ENCODE results near the gene PI4KA.
A peak's percentile ranks its signal among the peaks of the same experiment; 100 is the strongest.
"Not testable (repeated sequence)": the region's sequence is repeated elsewhere in the genome, so short reads cannot be mapped to it uniquely, and the experiment has no call there.

The PI4KA gene

DNA sequence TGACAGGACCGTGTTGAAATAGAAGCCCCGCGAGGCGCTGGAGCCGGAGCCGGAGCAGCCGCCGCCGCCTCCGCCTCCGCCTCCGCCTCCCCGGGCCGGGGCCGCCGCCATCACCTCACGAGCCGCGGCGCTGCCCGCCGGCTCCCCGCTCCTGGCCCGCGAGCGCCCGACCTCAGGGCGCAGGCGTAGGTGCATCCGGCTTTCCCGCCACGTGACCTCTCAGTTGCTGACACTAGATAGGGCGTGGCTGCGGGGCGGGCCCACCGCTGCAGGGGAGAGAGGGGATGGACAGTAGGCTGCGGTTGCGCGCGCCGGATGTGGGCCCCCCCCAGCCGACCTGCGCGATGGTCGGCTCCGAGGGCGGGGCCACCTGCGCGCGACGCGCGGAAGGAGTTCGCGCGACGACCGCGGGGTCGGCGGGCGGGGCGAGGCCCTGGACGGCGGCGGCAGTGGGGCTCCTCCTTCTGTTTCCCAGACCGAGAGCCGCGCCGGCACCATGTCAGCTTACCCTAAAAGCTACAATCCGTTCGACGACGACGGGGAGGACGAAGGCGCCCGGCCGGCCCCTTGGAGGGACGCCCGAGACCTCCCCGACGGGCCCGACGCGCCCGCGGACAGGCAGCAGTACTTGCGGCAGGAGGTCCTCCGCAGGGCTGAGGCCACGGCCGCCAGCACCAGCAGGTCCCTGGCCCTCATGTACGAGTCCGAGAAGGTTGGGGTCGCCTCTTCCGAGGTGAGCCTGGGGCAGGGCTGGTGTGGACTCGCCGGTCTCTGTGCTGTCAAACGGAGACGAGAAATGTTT, at the start of gene PI4KA, which contains the start of gene SNAP29:
Gene PI4KA (minus strand): TSS at position 197 of the 802 bp plus-strand sequence. CDS start 86 bp downstream, at position 111.
Gene SNAP29 (plus strand): TSS at position 393 of the 802 bp plus-strand sequence. CDS start 104 bp downstream, at position 497.
- Histone ChIP-seq H3K9me3 (ENCODE audit: control insufficient read depth, insufficient read depth, low read length) (no peaks in the 10 kb centered on the region), H3K9ac (ENCODE audit: low read depth, low read length) (peak within 1 kb of the TSS; percentile 97), H3K36me3 (ENCODE audit: insufficient read depth, low read length) (no peaks in the 10 kb centered on the region), H3K4me1 (ENCODE audit: insufficient read depth, low read length) (peaks cover 8% of the 10 kb centered on the region; the same call in 1 of the 2 replicates)

DNA sequence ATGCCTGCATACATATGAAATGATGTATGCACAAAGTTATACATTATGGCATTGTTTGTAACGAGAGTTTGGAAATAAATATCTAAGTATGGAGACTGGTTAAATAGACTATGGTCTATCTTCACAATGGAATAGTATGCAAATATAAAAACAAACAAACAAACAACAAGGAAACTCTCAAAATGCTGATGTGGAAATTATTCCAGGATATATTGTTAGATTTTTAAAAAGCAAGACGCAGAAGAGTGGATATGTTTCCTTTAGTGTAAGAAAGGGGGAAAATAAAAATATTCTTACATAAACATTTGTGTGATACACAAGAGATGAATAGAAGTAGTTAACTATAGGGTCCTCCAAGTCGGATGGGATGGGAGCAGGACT, 47.8 kb upstream of the PI4KA start:
- Histone ChIP-seq H3K36me3 (ENCODE audit: insufficient read depth, low read length) (no peaks in the 10 kb centered on the region), H3K9ac (ENCODE audit: low read depth, low read length) (no peak overlapping the region), H3K9me3 (ENCODE audit: control insufficient read depth, insufficient read depth, low read length) (no peaks in the 10 kb centered on the region), H3K4me1 (ENCODE audit: insufficient read depth, low read length) (no peaks in the 10 kb centered on the region)

DNA sequence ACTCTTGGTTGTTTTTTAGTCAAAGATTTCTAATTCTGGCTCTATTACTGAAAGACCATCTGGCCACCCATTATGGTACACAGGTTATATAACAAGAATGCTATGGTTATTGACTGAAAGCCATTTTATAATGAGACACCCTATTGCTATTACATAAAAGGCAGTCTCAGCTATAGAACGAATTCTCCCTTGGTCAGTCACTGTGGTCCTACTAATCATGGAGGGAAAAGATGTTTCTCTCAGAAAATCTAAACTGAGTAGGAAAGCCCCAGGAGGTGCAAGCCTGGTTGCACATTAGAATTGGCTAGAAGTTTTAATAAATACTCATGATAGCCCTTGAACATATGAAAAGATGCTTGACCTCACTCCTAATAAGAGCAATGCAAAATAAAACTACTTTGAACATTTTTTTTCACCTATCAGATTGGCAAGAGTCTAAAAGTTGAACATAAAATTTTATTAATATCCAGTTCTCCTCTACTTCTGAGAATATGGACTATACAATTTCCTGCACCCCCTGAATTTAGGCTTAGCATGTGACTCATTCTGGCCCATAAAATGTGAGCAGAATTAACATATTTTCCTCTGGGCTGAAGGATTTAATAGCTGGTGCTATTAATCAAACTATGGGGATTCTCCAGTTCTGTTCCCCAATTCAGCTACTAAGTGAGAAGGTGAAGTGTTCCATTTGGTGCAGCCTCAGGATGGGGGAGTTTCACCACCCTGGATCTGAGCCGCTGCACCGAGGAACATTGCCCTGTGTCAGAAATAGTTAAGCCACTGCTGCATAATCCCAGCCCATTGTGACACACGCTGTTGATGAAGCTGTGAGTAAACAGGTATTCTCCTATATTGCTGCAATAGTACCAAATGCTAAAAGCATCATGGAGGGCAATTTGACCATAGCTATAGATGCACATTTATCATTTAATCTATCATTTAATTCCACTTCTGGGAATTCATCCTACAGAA, 47.1 kb upstream of the PI4KA start:
- H3K9me3 ChIP-seq (ENCODE audit: control insufficient read depth, insufficient read depth, low read length): no peaks in the 10 kb centered on the region
- no peaks in the 10 kb centered on the region for H3K36me3 ChIP-seq (ENCODE audit: insufficient read depth, low read length)

DNA sequence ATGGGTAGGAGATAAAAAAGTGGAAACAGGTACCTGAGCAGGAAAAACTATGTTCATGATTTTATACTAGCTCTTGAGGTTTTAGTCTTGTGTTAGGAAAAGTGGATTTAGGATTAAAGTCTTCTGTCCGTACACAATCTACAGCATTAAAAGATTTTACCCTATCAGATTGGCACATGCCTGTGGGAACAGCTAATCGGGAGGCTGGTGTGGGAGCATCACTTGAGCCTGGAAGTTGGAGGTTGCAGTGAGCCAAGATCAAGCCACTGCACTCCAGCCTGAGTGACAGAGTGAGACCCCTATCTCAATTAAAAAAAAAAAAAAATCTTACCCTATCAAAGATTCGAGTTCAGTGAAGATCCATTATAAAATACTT, 46.4 kb upstream of the PI4KA start:
- no peak overlapping the region for H3K9ac ChIP-seq (ENCODE audit: low read depth, low read length)
- H3K36me3 ChIP-seq (ENCODE audit: insufficient read depth, low read length): no peaks in the 10 kb centered on the region
- H3K4me1 ChIP-seq (ENCODE audit: insufficient read depth, low read length): no peaks in the 10 kb centered on the region
- no peaks in the 10 kb centered on the region for H3K9me3 ChIP-seq (ENCODE audit: control insufficient read depth, insufficient read depth, low read length)

More for the DNA sequence above, 47.1 kb upstream of the PI4KA start:
- no peaks in the 10 kb centered on the region for H3K4me1 ChIP-seq (ENCODE audit: insufficient read depth, low read length)
- H3K9ac ChIP-seq (ENCODE audit: low read depth, low read length): no peak overlapping the region

DNA sequence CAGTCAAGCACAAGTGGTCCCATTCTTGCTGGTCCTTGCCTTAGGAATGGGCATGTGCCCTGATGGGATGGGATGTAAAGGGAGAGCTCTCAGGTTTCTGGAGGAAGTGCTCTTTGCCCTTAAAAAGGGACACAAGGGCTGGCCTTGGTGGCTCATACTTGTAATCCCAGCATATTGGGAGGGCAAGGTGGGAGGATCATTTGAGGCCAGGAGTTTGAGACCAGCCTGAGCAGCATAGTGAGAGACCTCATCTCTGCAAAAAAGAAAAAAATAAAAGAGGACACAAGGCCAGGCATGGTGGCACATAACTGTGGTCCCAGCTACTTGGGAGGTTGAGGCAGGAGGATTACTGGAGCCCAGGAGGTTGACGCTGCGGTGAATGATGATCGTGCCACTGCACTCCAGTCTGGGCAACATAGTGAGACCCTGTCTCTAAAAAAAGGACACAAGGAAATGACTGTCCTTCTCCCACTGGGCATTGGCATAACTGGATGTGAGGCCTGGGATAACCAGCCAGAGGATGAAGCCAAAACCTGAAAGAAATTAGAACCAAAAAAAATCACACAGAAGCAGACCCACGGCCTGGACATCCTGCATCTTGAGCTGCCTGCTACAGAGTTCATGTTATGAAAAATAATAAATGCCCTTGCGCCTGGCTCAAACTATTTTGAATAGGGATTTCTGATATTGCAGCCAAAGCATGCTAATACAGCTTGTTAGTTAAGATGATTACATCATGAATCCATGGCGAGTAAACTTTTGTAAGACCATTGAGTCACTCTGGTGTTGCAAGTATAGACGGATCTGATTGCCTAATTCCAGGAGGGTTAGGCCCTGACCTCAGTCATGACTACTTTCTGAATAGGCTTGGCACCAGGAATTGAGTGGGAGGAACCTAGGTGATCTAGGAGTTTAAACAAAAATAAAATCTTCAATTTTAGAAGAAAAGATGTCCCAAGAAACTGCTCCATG, 45.7 kb upstream of the PI4KA start:
- H3K9ac ChIP-seq (ENCODE audit: low read depth, low read length): no peak overlapping the region
- H3K4me1 ChIP-seq (ENCODE audit: insufficient read depth, low read length): no peaks in the 10 kb centered on the region
- H3K9me3 ChIP-seq (ENCODE audit: control insufficient read depth, insufficient read depth, low read length): no peaks in the 10 kb centered on the region
- H3K36me3 ChIP-seq (ENCODE audit: insufficient read depth, low read length): no peaks in the 10 kb centered on the region

DNA sequence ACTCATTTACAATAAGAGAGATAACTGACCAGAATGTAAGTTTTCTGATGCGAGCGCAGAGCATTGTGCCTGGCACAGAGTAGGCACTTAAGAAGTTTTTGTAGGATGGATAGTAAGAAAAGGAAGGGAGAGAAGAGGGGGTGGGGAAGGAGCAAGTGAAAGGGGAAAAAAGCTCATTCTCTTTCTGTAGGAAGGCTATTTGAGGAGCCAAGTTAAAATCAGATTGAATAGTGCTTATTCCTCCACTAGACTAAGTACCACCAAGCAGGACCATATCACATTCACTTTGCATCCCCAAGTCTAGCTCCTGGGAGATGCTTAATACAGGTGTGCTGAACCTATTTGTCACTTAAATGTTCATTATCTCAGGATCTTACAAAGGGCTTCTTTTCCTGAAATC, 44.5 kb upstream of the PI4KA start:
- no peaks in the 10 kb centered on the region for H3K4me1 ChIP-seq (ENCODE audit: insufficient read depth, low read length)
- no peaks in the 10 kb centered on the region for H3K9me3 ChIP-seq (ENCODE audit: control insufficient read depth, insufficient read depth, low read length)
- H3K9ac ChIP-seq (ENCODE audit: low read depth, low read length): no peak overlapping the region
- no peaks in the 10 kb centered on the region for H3K36me3 ChIP-seq (ENCODE audit: insufficient read depth, low read length)

DNA sequence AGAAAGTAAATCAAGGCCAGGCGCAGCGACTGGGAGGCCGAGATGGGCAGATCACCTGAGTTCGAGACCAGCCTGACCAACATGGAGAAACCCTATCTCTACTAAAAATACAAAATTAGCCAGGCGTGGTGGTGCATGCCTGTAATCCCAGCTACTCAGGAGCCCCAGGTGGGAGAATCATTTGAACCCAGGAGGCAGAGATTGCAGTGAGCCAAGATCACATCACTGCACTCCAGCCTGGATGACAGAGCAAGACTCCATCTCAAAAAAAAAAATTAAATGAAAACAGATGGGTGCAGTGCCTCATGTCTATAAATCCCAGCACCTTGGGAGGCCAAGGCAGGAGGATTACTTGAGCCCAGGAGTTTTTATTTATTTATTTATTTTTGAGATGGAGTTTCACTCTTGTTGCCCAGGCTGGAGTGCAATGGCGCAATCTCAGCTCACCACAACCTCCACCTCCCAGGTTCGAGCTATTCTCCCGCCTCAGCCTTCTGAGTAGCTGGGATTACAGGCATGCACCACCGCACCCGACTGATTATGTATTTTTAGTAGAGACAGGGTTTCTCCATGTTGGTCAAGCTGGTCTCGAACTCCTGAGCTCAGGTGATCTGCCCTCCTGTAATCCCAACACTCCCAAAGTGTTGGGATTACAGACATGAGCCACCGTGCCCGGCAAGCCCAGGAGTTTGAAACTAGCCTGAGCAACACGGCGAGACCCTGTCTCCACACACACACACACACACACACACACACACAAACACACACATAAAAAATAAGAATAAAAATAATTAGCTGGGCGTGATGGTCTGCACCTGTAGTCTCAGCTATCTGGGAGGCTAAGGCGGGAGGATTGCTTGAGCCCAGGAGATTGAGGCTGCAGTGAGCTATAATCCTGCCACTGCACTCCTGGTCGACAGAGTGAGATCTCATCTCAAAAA, 42.8 kb upstream of the PI4KA start:
- H3K9me3 ChIP-seq (ENCODE audit: control insufficient read depth, insufficient read depth, low read length); H3K4me1 ChIP-seq (ENCODE audit: insufficient read depth, low read length); H3K9ac ChIP-seq (ENCODE audit: low read depth, low read length); H3K36me3 ChIP-seq (ENCODE audit: insufficient read depth, low read length): not testable (repeated sequence)

DNA sequence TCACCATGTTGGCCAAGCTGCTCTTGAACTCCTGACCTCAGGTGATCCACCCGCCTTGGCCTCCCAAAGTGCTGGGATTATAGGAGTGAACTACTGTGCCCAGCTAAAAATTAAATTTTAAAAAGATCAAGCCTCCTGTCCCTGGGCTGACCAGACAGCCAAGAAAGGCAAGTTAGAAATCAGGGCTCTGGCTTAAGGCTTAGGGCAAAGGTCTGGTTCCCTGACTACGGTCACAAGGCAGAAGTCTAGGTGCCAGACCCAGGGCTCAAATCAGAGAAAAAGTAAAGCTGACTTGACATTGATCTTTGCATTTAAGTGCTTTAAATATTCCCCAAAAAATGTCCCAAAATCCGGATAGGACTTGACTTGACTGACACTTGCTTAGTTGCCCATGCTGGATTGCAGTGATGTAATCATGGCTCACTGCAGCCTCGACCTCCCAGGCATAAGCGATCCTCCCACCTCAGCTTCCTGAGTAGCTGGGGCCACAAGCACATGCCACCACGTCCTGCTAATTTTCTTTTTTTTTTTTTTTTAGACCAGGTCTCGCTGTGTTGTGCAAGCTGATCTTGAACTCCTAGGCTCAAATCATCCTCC, 41.3 kb upstream of the PI4KA start:
- H3K4me1 ChIP-seq (ENCODE audit: insufficient read depth, low read length): no peaks in the 10 kb centered on the region
- H3K36me3 ChIP-seq (ENCODE audit: insufficient read depth, low read length): no peaks in the 10 kb centered on the region; the same call in 1 of the 2 replicates
- no peak overlapping the region for H3K9ac ChIP-seq (ENCODE audit: low read depth, low read length)
- no peaks in the 10 kb centered on the region for H3K9me3 ChIP-seq (ENCODE audit: control insufficient read depth, insufficient read depth, low read length)

DNA sequence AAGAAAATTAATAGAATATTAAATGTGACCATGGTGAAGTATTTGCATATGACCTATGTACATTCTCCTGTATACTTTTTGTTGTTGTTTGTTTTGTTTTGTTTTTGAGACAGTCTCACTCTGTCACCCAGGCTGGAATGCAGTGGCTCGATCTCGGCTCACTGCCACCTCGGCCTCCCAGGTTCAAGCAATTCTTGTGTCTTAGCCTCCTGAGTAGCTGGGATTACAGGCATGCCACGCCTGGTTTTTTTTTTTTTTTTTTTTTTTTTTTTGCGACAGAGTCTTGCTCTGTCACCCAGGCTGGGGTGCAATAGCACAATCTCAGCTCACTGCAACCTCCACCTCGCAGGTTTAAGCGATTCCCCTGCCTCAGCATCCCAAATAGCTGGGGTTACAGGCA, 39.1 kb upstream of the PI4KA start:
- not testable (repeated sequence) for H3K4me1 ChIP-seq (ENCODE audit: insufficient read depth, low read length); H3K36me3 ChIP-seq (ENCODE audit: insufficient read depth, low read length); H3K9ac ChIP-seq (ENCODE audit: low read depth, low read length); H3K9me3 ChIP-seq (ENCODE audit: control insufficient read depth, insufficient read depth, low read length)

DNA sequence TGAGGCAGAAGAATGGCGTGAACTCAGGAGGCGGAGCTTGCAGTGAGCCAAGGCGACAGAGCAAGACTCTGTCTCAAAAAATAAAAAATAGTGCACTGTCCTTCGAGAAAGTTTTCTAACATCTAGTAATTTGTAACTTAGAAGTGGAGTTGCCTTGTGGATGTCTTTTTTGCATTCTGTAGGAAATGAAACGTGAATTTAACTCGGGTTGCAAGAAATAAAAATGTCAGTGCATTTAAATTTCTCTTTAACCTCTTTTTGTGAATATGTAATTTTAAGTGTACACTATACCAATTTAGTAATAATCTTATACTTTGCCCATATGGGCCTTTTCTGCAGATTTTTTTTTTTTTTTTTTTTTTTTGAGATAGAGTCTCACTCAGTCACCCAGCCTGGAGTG, 32.4 kb upstream of the PI4KA start:
- Histone ChIP-seq H3K4me1 (ENCODE audit: insufficient read depth, low read length) (no peaks in the 10 kb centered on the region), H3K9ac (ENCODE audit: low read depth, low read length) (no peak overlapping the region), H3K36me3 (ENCODE audit: insufficient read depth, low read length) (peaks cover 9% of the 10 kb centered on the region; the same call in 1 of the 2 replicates), H3K9me3 (ENCODE audit: control insufficient read depth, insufficient read depth, low read length) (no peaks in the 10 kb centered on the region)

DNA sequence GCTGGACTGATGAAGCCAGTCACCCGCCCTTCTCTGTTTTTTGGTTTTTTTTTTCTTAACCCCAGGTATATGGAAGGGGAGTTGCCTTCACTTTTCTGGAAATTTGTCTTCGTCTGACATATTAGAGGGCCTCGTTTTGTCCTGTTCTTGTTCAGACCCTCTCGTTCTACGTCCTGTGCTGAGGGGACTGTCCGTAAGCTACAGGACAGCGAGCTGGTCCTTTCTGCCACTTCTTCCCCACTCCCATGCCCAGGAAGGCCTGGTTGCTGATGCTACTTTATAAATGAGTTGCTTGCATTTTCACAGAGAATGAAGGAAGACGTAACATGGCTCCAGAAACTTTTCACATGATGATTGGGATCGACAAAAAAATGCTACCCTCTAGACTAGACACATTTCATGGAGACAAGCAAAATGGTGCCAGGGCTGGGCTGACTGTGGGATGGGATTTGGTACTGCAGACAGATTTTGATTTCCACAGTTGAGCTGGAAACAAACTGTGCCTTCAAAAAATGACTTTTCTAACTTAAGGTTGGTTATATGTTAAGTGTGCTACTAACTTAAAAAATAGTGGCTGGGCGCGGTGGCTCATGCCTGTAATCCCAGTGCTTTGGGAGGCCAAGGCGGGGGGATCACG, 31.4 kb upstream of the PI4KA start:
- Histone ChIP-seq H3K36me3 (ENCODE audit: insufficient read depth, low read length) (peaks cover 9% of the 10 kb centered on the region; the same call in 1 of the 2 replicates), H3K9me3 (ENCODE audit: control insufficient read depth, insufficient read depth, low read length) (no peaks in the 10 kb centered on the region), H3K4me1 (ENCODE audit: insufficient read depth, low read length) (no peaks in the 10 kb centered on the region), H3K9ac (ENCODE audit: low read depth, low read length) (no peak overlapping the region)

DNA sequence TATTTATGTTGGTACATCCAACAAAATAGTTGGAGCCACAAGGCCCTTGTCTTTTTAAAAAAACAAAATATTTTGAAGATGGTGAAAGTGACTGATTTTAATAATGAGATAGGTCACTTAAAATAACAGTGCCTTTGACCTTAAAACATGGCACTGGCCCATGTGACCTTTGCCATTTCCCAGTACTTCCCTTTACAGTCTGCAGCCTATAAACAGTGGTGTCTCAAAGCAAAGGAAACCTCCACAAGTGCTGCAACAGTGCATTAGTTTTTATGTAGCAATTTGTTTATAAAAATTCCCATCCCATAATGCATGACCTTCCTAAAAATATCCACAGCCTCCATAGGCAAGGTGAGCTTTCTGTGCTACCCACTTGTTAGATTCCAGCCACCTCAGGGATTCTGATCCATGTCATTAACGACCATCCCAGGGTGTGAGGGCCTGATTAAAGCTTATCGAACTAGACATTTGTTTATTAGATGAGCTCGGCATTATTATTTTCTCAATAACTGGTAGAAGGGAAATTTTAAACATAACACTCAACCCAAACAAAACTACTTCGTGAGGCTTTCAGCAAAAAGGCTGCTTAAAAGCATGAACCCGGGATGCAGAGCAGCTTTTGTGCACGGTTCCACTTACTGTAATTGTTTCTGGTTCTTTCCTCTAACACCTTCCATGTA, 30.6 kb upstream of the PI4KA start:
- H3K9me3 ChIP-seq (ENCODE audit: control insufficient read depth, insufficient read depth, low read length): no peaks in the 10 kb centered on the region
- H3K4me1 ChIP-seq (ENCODE audit: insufficient read depth, low read length): no peaks in the 10 kb centered on the region
- H3K36me3 ChIP-seq (ENCODE audit: insufficient read depth, low read length): peaks cover 9% of the 10 kb centered on the region; the same call in 1 of the 2 replicates
- H3K9ac ChIP-seq (ENCODE audit: low read depth, low read length): no peak overlapping the region

All from ES-I3 (cell line).